PC-3 (cell line): ENCODE data around the gene WNT3. TPM values are rescaled to one million over a fixed set of nuclear protein-coding genes. Genes with fewer than 3 reads are reported as not detected.

ENCODE experiments used
- ATAC-seq: fragments of 200-7000 bp; cut with Tn5 transposase; 2 replicates; pipeline ENCODE4 v1.9.1; 2020; ENCODE audit warnings: mild to moderate bottlenecking, moderate library complexity
- BruUV-seq: library from RNA; stranded (reverse); fragments of 400-500 nt; replicated peaks from 2 replicates; lab custom pipeline; 2021; lab: Mats Ljungman, UMichigan
- CTCF ChIA-PET: fragments of 300-600 bp; sonication (Branson Sonifier 250); formaldehyde crosslinking; loops from one replicate; lab custom pipeline; 2022; ENCODE audit warnings: antibody characterized with exemption; lab: Charles Lee
- POLR2A ChIA-PET: fragments of 300-600 bp; sonication (Branson Sonifier 250); formaldehyde crosslinking; loops from one replicate; lab custom pipeline; 2022; ENCODE audit warnings: antibody characterized with exemption; ENCODE audit not compliant: unreplicated experiment; lab: Charles Lee
- DNase-seq: peaks from one replicate; pipeline ENCODE4 v3.0.0-alpha.2; 2015
- H2AFZ ChIP-seq: fragments of 300-600 bp; sonication (generic); 2 replicates; pipeline ENCODE4 v1.6.0; 2016; ENCODE audit warnings: antibody characterized with exemption, low read length
- H3F3A ChIP-seq: fragments of 300-600 bp; sonication (generic); one replicate; pipeline ENCODE4 v1.6.0; 2017; ENCODE audit warnings: antibody characterized with exemption, low read length, control low read depth, mild to moderate bottlenecking; ENCODE audit not compliant: unreplicated experiment
- H3K27ac ChIP-seq: fragments of 300-600 bp; sonication (generic); 2 replicates; pipeline ENCODE4 v1.5.1; 2016; ENCODE audit warnings: mild to moderate bottlenecking, low read length
- H3K27me3 ChIP-seq: fragments of 300-600 bp; sonication (generic); 2 replicates; pipeline ENCODE4 v1.6.1; 2016; ENCODE audit warnings: low read length, mixed read lengths
- H3K36me3 ChIP-seq: fragments of 300-600 bp; sonication (generic); 2 replicates; pipeline ENCODE4 v1.6.1; 2016; ENCODE audit warnings: low read depth, mixed run types, low read length, mixed read lengths
- H3K4me1 ChIP-seq: fragments of 300-600 bp; sonication (generic); 2 replicates; pipeline ENCODE4 v1.5.1; 2016; ENCODE audit warnings: low read length; ENCODE audit not compliant: insufficient read depth
- H3K4me2 ChIP-seq: fragments of 300-600 bp; sonication (generic); 2 replicates; pipeline ENCODE4 v1.6.0; 2016; ENCODE audit warnings: low read length
- H3K4me3 ChIP-seq: fragments of 300-600 bp; sonication (generic); 2 replicates; pipeline ENCODE4 v1.5.1; 2016; ENCODE audit warnings: mild to moderate bottlenecking, low read length, mixed read lengths
- H3K79me2 ChIP-seq: fragments of 300-600 bp; sonication (generic); 2 replicates; pipeline ENCODE4 v1.6.1; 2017; ENCODE audit warnings: low read length, mixed read lengths
- H3K9ac ChIP-seq: fragments of 300-600 bp; sonication (generic); 2 replicates; pipeline ENCODE4 v1.6.0; 2016; ENCODE audit warnings: mild to moderate bottlenecking, low read length
- H3K9me2 ChIP-seq: fragments of 300-600 bp; sonication (generic); replicated peaks from 2 replicates; pipeline ENCODE4 v1.6.1; 2016; ENCODE audit warnings: mixed run types, low read length, mixed read lengths
- H3K9me3 ChIP-seq: fragments of 300-600 bp; sonication (generic); 2 replicates; pipeline ENCODE4 v1.6.1; 2016; ENCODE audit warnings: low read length, mixed read lengths
- H4K20me1 ChIP-seq: fragments of 300-600 bp; sonication (generic); 2 replicates; pipeline ENCODE4 v1.6.1; 2016; ENCODE audit warnings: low read length, mixed read lengths
- EZH2 ChIP-seq: fragments of 300-600 bp; sonication (generic); IDR thresholded peaks from one replicate; pipeline ENCODE4 v1.6.1; 2017; ENCODE audit warnings: antibody characterized with exemption, mild to moderate bottlenecking, low read length; ENCODE audit not compliant: unreplicated experiment
- EZH2phosphoT487 ChIP-seq: fragments of 300-600 bp; sonication (generic); IDR thresholded peaks from 2 replicates; pipeline ENCODE4 v1.6.1; 2018; ENCODE audit warnings: mild to moderate bottlenecking, antibody characterized with exemption, low read length, borderline replicate concordance
- intact Hi-C: fragments of 100-400 bp; cut with micrococcal nuclease; formaldehyde crosslinking; loops from 2 replicates; pipeline ENCODE4 v1.9.0; 2023
- total RNA-seq: library from RNA; depleted of rRNA; stranded (reverse); fragments of >200 nt; gene quantifications from 2 replicates; pipeline ENCODE4 v1.2.3, GENCODE V29; 2014
- TF ChIP-seq, protein P1 (sequence below): fragments of 300-600 bp; sonication (generic); conservative IDR thresholded peaks from 2 replicates; pipeline ENCODE4 v1.5.1; 2017; ENCODE audit warnings: antibody characterized with exemption, low read depth, mild to moderate bottlenecking, low read length

Gene WNT3
- total RNA-seq, 1 experiment from 2014 or later, result 4.9 TPM

DNA sequence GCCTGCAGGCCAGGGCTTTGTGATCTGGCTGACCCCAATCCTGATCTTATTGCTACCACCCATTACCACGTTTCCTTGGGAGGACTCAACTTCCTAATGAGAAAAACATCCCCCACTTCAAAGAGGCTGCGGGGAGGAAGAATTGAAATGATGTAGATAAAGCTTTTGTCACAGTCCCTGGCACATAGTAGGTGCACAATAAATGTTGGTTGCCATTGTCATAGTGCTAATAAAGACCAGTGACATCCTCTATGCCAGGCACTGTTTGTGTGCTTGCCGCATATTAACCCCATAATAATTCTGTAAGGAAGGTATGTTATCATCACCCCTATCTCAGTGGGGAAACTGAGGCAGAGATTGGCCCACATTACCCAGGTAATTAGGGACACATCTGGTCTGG is 22.4 kb downstream of the WNT3 start:
- TF ChIP-seq EZH2 (no peak), EZH2phosphoT487 (no peak)
- TF ChIP-seq, protein P1, sequence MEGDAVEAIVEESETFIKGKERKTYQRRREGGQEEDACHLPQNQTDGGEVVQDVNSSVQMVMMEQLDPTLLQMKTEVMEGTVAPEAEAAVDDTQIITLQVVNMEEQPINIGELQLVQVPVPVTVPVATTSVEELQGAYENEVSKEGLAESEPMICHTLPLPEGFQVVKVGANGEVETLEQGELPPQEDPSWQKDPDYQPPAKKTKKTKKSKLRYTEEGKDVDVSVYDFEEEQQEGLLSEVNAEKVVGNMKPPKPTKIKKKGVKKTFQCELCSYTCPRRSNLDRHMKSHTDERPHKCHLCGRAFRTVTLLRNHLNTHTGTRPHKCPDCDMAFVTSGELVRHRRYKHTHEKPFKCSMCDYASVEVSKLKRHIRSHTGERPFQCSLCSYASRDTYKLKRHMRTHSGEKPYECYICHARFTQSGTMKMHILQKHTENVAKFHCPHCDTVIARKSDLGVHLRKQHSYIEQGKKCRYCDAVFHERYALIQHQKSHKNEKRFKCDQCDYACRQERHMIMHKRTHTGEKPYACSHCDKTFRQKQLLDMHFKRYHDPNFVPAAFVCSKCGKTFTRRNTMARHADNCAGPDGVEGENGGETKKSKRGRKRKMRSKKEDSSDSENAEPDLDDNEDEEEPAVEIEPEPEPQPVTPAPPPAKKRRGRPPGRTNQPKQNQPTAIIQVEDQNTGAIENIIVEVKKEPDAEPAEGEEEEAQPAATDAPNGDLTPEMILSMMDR, result no peak
- no TSS peak for BruUV-seq
- CTCF ChIA-PET, result no interaction called here

GRCh38 chr17:46795379-46795952 is 23.0 kb downstream of the WNT3 start:
- no peak overlapping the region for H3K9ac ChIP-seq
- H3K27me3 ChIP-seq, result 0 out of 2 replicates have a peak, but pooled peaks cover 4% of the 10 kb centered on the region
- ChIA-PET CTCF (no interaction called here), POLR2A (no interaction called here)
- no peaks in the 10 kb centered on the region for H3K9me2 ChIP-seq
- H3K79me2 ChIP-seq, result no peaks in the 10 kb centered on the region
- H3K4me2 ChIP-seq, result 0 out of 2 replicates have a peak overlapping the region, but pooled peaks have one; percentile 2
- no peaks in the 10 kb centered on the region for H3K9me3 ChIP-seq
- peak; percentile 83 for ATAC-seq
- BruUV-seq, result no TSS peak
- TF ChIP-seq, protein P1, result no peak
- no peak for TF ChIP-seq EZH2phosphoT487
- no peak for TF ChIP-seq EZH2
- H3F3A ChIP-seq, result no peaks in the 10 kb centered on the region
- peak overlapping the region; percentile 27; the same call in 1 of the 2 replicates for H2AFZ ChIP-seq
- intact Hi-C loops, result no loop called here
- no peaks in the 10 kb centered on the region for H3K36me3 ChIP-seq
- no peak overlapping the region for H3K27ac ChIP-seq
- peak; percentile 63 for DNase-seq
- no peak overlapping the region for H3K4me3 ChIP-seq
- H3K4me1 ChIP-seq, result peaks cover 12% of the 10 kb centered on the region; the same call in 1 of the 2 replicates
- H4K20me1 ChIP-seq, result no peaks in the 10 kb centered on the region

More for the DNA sequence above, 22.4 kb downstream of the WNT3 start:
- no peaks in the 10 kb centered on the region for H4K20me1 ChIP-seq
- H3F3A ChIP-seq, result no peaks in the 10 kb centered on the region
- 0 out of 2 replicates have a peak, but pooled peaks cover 4% of the 10 kb centered on the region for H3K27me3 ChIP-seq
- no peaks in the 10 kb centered on the region for H3K36me3 ChIP-seq
- POLR2A ChIA-PET, result no interaction called here
- peaks cover 8% of the 10 kb centered on the region; the same call in 1 of the 2 replicates for H3K4me1 ChIP-seq
- H3K79me2 ChIP-seq, result no peaks in the 10 kb centered on the region
- DNase-seq, result no peak
- no peak overlapping the region for H3K4me3 ChIP-seq
- H2AFZ ChIP-seq, result no peak overlapping the region
- ATAC-seq, result no peak
- H3K4me2 ChIP-seq, result no peak overlapping the region
- no peaks in the 10 kb centered on the region for H3K9me3 ChIP-seq
- H3K27ac ChIP-seq, result no peak overlapping the region
- H3K9me2 ChIP-seq, result no peaks in the 10 kb centered on the region
- H3K9ac ChIP-seq, result no peak overlapping the region
- intact Hi-C loops, result no loop called here

DNA sequence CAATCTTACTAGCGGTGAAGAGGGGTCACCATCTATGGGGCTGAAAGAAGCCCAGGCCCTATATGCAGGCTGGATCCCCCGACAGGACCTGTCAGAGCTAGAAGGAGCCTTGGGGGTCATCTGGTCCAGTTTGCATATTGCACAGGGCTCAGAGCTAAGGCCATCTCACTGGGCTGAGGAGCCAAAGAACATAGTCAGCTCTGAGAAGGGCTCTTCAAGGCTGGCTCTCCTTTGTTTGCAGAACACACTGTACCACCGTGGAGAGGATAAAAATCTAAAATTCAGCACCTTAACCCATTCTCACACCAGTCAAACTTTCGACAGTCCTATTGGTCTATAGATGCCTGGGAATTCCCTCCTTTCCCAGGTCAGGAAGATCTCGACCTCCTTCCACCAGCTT is 24.2 kb downstream of the WNT3 start:
- Histone ChIP-seq H3K9ac (no peak overlapping the region), H3K9me3 (no peaks in the 10 kb centered on the region), H3K27ac (no peak overlapping the region), H4K20me1 (no peaks in the 10 kb centered on the region), H2AFZ (no peak overlapping the region), H3K4me3 (no peak overlapping the region), H3F3A (no peaks in the 10 kb centered on the region), H3K9me2 (no peaks in the 10 kb centered on the region), H3K27me3 (0 out of 2 replicates have a peak, but pooled peaks cover 4% of the 10 kb centered on the region), H3K4me1 (peaks cover 13% of the 10 kb centered on the region; the same call in 1 of the 2 replicates), H3K4me2 (no peak overlapping the region), H3K79me2 (no peaks in the 10 kb centered on the region), H3K36me3 (no peaks in the 10 kb centered on the region)
- ATAC-seq (no peak), DNase-seq (no peak)
- CTCF ChIA-PET, result no interaction called here
- TF ChIP-seq, protein P1, result no peak
- no peak for TF ChIP-seq EZH2
- TF ChIP-seq EZH2phosphoT487, result no peak
- BruUV-seq, result no TSS peak
- POLR2A ChIA-PET, result no interaction called here
- intact Hi-C loops, result no loop called here
